GM12891 (cell line): ENCODE results near the gene RBM34.

Experiments used
- PAX5 ChIP-seq: IDR thresholded peaks from 2 replicates; pipeline ENCODE4 v1.6.1; 2011; ENCODE audit warnings: low read length, moderate library complexity, mild to moderate bottlenecking; ENCODE audit not compliant: insufficient read depth, severe bottlenecking
- POLR2A ChIP-seq: IDR thresholded peaks from 2 replicates; pipeline ENCODE4 v1.6.1; 2011; ENCODE audit warnings: low read depth, low read length, control low read depth
- POLR2AphosphoS5 ChIP-seq: IDR thresholded peaks from 2 replicates; pipeline ENCODE4 v1.6.1; 2011; ENCODE audit warnings: low read depth, low read length, control low read depth
- SPI1 ChIP-seq: IDR thresholded peaks from 2 replicates; pipeline ENCODE4 v1.6.1; 2011; ENCODE audit warnings: low read depth, low read length, control low read depth
- TAF1 ChIP-seq: IDR thresholded peaks from 2 replicates; pipeline ENCODE4 v1.6.1; 2011; ENCODE audit warnings: low read depth, low read length, control low read depth

- TF ChIP-seq POLR2A, result no peak
- TF ChIP-seq TAF1, result no peak
- no peak for TF ChIP-seq POLR2AphosphoS5
- no peak for TF ChIP-seq SPI1
- TF ChIP-seq PAX5, result no peak
Measured at GRCh38 chr1:235131961-235132360, 29.1 kb downstream of the RBM34 start.
